ENCODE results near the gene EFCC1.

GRCh38 chr3:129065016-129065719 is 64.1 kb downstream of the EFCC1 start:
- TF ChIP-seq CTCF (IDR thresholded peaks at IDR 0.05) (no peak), EP300 (IDR thresholded peaks at IDR 0.05) (no peak)

All from tibial nerve (tissue), 4 donors.